ENCODE results near the gene KCNJ12. TPM values are rescaled to one million over a fixed set of nuclear protein-coding genes. Genes with fewer than 3 reads are reported as not detected.

KCNJ12 gene
- total RNA-seq, 1 experiment from 2014 or later, result 5.8 TPM

DNA sequence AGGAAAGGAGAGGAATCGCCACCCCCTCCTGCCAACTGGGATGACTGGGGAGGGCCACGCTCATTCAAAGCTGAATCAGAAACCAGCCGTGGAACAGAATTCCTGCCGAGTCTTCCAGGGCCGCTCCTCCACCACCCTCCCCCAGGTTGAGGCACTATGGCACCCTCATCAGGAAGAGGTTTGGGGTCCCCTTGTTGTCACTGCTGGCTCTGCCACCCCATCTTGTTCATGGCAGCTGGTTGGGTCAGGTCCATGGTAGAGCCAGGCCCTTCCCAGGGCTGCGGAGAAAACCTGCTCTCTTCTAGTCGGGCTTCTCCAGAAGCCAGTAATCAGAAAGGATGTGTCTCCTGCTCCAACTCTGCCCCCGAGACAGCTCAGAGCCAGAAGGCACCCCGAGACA lies 41.8 kb downstream of the KCNJ12 start:
- intact Hi-C loops (cut with micrococcal nuclease), result no loop called here
- H3K4me3 ChIP-seq (replicated peaks in 1 of 2; ENCODE audit: low read depth in 1 of 2, low read length in 2 of 2), result no peak overlapping the region
- ChIA-PET RAD21 (ENCODE audit: low non-redundant PET in 1 of 2, low total read pairs in 2 of 2, uncharacterized antibody in 2 of 2, unreplicated experiment in 2 of 2) (no interaction called here), CTCF (no interaction called here), POLR2A (no interaction called here)
- H3K9me2 ChIP-seq (ENCODE audit: insufficient read depth), result no peaks in the 10 kb centered on the region
- no peaks in the 10 kb centered on the region for H3K9me3 ChIP-seq (ENCODE audit: control insufficient read depth in 1 of 2, insufficient read depth in 1 of 2, low read depth in 1 of 2, low read length in 2 of 2)
- H3K27ac ChIP-seq (ENCODE audit: low read depth, low read length), result no peak overlapping the region
- no peak overlapping the region for H2AFZ ChIP-seq (ENCODE audit: low read depth, low read length, poor library complexity, severe bottlenecking)
- BruUV-seq (replicated peaks), result no TSS peak
- H4K20me1 ChIP-seq (ENCODE audit: insufficient read depth), result no peaks in the 10 kb centered on the region
- H3K27me3 ChIP-seq (ENCODE audit: insufficient read depth, low read length), result no peaks in the 10 kb centered on the region
- no peaks in the 10 kb centered on the region for H3K36me3 ChIP-seq (ENCODE audit: control insufficient read depth in 1 of 2, insufficient read depth in 2 of 2, low read length in 2 of 2)
- no peak overlapping the region for H3K9ac ChIP-seq (ENCODE audit: low read length)
- DNase-seq (ENCODE audit: low read depth, low spot score), result no peak
- ATAC-seq, result no peak
- no peaks in the 10 kb centered on the region for H3K4me1 ChIP-seq (ENCODE audit: control insufficient read depth in 1 of 2, insufficient read depth in 2 of 2, low read length in 2 of 2)
- TF ChIP-seq, protein P1, sequence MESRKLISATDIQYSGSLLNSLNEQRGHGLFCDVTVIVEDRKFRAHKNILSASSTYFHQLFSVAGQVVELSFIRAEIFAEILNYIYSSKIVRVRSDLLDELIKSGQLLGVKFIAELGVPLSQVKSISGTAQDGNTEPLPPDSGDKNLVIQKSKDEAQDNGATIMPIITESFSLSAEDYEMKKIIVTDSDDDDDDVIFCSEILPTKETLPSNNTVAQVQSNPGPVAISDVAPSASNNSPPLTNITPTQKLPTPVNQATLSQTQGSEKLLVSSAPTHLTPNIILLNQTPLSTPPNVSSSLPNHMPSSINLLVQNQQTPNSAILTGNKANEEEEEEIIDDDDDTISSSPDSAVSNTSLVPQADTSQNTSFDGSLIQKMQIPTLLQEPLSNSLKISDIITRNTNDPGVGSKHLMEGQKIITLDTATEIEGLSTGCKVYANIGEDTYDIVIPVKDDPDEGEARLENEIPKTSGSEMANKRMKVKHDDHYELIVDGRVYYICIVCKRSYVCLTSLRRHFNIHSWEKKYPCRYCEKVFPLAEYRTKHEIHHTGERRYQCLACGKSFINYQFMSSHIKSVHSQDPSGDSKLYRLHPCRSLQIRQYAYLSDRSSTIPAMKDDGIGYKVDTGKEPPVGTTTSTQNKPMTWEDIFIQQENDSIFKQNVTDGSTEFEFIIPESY (IDR thresholded peaks at IDR 0.05; ENCODE audit: extremely low read depth, insufficient replicate concordance, low read length), result no peak
- TF ChIP-seq FOSL1 (IDR thresholded peaks at IDR 0.05; ENCODE audit: low read depth), result no peak
- TF ChIP-seq, protein P2, sequence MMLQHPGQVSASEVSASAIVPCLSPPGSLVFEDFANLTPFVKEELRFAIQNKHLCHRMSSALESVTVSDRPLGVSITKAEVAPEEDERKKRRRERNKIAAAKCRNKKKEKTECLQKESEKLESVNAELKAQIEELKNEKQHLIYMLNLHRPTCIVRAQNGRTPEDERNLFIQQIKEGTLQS (IDR thresholded peaks at IDR 0.05), result no peak
- TF ChIP-seq, protein P3, sequence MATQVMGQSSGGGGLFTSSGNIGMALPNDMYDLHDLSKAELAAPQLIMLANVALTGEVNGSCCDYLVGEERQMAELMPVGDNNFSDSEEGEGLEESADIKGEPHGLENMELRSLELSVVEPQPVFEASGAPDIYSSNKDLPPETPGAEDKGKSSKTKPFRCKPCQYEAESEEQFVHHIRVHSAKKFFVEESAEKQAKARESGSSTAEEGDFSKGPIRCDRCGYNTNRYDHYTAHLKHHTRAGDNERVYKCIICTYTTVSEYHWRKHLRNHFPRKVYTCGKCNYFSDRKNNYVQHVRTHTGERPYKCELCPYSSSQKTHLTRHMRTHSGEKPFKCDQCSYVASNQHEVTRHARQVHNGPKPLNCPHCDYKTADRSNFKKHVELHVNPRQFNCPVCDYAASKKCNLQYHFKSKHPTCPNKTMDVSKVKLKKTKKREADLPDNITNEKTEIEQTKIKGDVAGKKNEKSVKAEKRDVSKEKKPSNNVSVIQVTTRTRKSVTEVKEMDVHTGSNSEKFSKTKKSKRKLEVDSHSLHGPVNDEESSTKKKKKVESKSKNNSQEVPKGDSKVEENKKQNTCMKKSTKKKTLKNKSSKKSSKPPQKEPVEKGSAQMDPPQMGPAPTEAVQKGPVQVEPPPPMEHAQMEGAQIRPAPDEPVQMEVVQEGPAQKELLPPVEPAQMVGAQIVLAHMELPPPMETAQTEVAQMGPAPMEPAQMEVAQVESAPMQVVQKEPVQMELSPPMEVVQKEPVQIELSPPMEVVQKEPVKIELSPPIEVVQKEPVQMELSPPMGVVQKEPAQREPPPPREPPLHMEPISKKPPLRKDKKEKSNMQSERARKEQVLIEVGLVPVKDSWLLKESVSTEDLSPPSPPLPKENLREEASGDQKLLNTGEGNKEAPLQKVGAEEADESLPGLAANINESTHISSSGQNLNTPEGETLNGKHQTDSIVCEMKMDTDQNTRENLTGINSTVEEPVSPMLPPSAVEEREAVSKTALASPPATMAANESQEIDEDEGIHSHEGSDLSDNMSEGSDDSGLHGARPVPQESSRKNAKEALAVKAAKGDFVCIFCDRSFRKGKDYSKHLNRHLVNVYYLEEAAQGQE (IDR thresholded peaks at IDR 0.05; ENCODE audit: low read depth), result no peak
- no peak for TF ChIP-seq EZH2 (IDR thresholded peaks at IDR 0.05)
- no peak for TF ChIP-seq JUND (IDR thresholded peaks at IDR 0.05)
- TF ChIP-seq ZFX (IDR thresholded peaks at IDR 0.05), result no peak
- H3K79me2 ChIP-seq (ENCODE audit: insufficient read depth, low read length), result no peaks in the 10 kb centered on the region
- no peak overlapping the region for H3K4me2 ChIP-seq (ENCODE audit: low read length)

Measured in HCT116 (cell line).